Activated CD4-positive, alpha-beta T cell treated with anti-CD3 and anti-CD28 coated beads, Interleukin-10, Interleukin-2, amounts not matched to agents 100 ng/mL and 50 ng/mL, durations not matched to agents 16 hours and 8 hours (primary cell): Measurements from ENCODE around the gene CMC2.

Experiments
- DNase-seq: peaks from one replicate; pipeline ENCODE4 v3.0.0-alpha.2; 2020

The CMC2 gene

GRCh38 chr16:80923356-80923755 lies 83.3 kb downstream of the CMC2 start:
- DNase-seq: no peak
